Fibroblast of lung (primary cell): Measurements from ENCODE around the gene CPB1.

Source experiments
- EZH2 ChIP-seq: IDR thresholded peaks from 2 replicates; pipeline ENCODE4 v1.5.1; 2012; ENCODE audit warnings: low read length, control low read depth, mild to moderate bottlenecking; ENCODE audit errors: missing control alignments
- TF ChIP-seq, protein P1 (sequence below), 2 donors: IDR thresholded peaks in 1 of 2; conservative IDR thresholded peaks in 1 of 2; 1 replicate in 1 of 2; 2 replicates in 1 of 2; pipeline ENCODE4 v1.5.1; 2011 to 2012; ENCODE audit warnings: low read length in 2 of 2, control low read depth in 1 of 2, inconsistent platforms in 1 of 2, low read depth in 1 of 2, mild to moderate bottlenecking in 1 of 2

DNA sequence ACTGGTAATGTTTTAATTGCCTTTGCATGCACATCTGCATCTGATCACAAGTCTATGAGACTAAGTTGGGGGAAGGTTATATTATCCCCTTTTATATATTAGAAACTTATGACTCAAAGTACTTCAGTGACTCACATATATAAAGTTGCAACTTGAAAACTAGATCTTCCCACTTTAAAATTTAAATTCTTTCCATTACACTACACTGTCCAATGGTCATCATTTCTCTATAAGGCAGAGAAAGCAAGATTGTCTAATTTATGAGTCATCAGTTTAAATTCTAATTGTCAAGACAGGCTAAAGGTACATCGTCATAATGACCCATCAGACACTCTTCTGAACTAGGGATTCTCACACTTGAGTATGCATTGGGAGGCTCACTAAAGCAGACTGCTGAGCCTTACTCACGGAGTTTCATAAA lies 75.4 kb downstream of the CPB1 start:
- TF ChIP-seq, protein P1, sequence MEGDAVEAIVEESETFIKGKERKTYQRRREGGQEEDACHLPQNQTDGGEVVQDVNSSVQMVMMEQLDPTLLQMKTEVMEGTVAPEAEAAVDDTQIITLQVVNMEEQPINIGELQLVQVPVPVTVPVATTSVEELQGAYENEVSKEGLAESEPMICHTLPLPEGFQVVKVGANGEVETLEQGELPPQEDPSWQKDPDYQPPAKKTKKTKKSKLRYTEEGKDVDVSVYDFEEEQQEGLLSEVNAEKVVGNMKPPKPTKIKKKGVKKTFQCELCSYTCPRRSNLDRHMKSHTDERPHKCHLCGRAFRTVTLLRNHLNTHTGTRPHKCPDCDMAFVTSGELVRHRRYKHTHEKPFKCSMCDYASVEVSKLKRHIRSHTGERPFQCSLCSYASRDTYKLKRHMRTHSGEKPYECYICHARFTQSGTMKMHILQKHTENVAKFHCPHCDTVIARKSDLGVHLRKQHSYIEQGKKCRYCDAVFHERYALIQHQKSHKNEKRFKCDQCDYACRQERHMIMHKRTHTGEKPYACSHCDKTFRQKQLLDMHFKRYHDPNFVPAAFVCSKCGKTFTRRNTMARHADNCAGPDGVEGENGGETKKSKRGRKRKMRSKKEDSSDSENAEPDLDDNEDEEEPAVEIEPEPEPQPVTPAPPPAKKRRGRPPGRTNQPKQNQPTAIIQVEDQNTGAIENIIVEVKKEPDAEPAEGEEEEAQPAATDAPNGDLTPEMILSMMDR (conservative IDR thresholded peaks at IDR 0.05 in 1 of 2, IDR thresholded peaks at IDR 0.05 in 1 of 2; ENCODE audit: low read depth in 1 of 2, low read length in 2 of 2), result no peak
- no peak for TF ChIP-seq EZH2
